Measurements from ENCODE around the gene MRPS6.

Gene MRPS6

DNA sequence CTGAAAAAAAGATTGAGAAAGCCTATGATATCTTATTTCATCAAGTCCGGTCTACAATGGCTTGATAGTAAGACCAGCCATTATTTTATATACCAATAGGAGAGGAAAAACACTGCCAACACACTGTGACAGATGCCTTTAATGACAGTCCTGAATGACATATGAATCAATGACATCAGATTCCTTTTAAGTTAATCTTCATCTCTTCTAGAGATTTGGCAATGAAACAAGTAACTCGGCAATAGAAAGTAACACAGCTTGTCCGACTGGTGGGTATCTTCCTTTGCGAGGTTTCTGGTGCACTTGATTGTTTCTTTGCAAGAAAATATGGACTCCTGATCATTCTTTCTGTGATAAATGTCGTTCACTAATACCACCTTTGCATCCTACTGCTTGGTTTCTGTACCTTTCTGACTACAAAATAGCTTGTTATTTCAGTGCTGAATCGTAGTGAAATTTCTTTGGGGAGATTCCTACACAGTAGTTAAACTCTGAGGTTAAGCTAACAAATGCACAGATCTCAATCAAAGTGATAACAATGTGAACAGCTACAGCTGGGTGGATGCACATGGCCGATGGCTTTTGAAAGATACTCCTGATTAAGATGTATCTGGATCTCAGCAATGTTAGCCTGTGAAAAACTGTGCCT is 104.7 kb downstream of the MRPS6 start:
- no peak for DNase-seq (ENCODE audit: low read depth in 2 of 3, low spot score in 1 of 3)

- DNase-seq (ENCODE audit: low read depth in 2 of 3, low spot score in 1 of 3) = no peak
Measured at GRCh38 chr21:34179204-34179935, 106.0 kb downstream of the MRPS6 start.

DNA sequence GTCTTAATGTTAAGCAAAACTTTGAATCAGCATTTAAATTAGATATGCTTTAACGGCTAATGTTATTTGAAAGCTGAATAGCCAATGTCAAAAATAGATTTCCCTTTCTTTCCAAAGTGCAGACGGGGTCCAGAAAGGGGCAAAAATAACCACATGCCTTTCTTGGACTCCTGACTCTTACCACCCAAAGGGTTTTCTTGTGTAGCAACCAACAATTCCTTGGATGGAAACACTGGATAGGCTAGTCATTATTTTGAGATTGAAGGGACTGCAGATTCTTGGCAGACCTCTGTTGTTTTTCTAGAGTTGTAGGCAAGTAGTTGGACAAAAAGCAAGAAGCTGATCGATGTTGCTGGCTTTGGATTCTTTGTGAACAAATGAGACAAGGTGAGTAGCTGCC is 107.0 kb downstream of the MRPS6 start:
- no peak for DNase-seq (ENCODE audit: low read depth in 2 of 3, low spot score in 1 of 3)

DNA sequence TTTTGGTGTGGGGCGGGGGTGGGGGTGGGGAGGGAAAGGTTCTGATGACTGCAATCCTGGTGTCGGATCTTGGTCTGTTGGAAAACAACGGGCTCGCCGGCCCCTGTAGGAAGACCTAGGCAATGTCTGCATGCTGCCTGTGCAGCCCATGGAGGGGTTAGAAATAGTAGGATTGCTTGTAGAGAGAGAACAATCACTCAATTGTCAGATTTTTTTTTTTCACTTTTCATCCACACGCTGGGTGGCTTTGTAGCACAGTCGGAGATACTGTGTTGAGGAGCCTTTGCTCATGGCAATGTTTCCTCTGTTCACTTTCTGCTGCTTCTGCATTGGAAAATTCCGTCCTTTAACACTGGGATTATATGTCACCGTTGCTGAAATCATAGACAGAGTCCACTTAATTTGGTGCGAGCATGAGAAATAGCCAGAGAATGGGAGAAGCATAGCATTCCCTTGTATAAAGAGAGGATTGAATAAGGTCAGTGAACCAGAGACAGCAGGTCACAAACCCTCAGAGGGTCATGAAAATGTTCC is 107.5 kb downstream of the MRPS6 start:
- no peak for DNase-seq (ENCODE audit: low read depth in 2 of 3, low spot score in 1 of 3)

DNA sequence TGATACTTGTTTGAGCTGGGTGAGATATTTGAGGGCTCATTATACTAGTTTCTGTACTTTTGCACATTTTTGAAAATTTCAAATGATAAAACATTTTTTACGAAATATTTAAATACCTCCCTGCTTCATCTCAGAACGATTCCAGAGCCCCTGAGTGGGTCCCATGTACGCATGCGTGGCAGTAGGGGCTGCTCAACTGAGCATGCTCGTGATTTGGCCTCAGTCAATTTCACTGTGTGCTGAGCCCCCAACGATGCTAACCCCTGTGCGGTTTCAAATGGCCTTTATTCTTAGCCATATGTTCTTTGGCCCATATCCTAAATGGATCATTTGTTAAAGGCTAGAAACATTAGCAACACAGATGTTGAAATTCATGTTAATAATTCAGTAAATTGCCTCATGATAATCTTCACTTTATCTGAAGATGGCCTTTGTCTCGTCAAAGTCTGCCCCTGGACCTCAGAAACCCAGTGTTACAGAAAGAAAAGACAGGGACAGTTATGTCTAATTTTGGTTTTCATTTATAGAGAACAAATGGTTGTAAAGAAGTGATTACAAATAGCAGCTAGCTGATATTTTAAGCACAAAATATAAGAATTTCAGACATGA is 108.2 kb downstream of the MRPS6 start:
- no peak for DNase-seq (ENCODE audit: low read depth in 2 of 3, low spot score in 1 of 3)

GRCh38 chr21:34182436-34182835 is 109.1 kb downstream of the MRPS6 start:
- DNase-seq (ENCODE audit: low read depth in 2 of 3, low spot score in 1 of 3) = no peak

- no peak for DNase-seq (ENCODE audit: low read depth in 2 of 3, low spot score in 1 of 3)
Measured at GRCh38 chr21:34183331-34183928, 110.1 kb downstream of the MRPS6 start.

DNA sequence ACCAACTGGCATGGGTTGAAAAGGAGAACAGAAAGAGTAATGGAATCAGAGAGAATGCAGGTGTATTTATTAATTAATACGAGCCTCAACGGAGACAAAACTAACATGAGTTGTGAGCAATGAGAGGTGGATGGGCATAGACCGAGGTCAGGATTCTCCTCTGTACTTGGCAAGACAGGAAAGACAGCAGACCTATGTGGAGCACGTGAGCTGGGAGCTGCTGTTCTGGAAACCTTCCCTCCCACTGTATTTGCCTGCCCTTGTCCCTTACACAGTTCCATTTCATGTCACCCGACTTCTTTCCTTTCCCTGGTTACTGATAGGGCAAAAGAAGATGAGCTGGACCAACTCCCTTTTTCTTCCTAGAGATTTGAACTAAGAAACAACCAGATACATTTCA is 110.9 kb downstream of the MRPS6 start:
- DNase-seq (ENCODE audit: low read depth in 2 of 3, low spot score in 1 of 3) = no peak

DNA sequence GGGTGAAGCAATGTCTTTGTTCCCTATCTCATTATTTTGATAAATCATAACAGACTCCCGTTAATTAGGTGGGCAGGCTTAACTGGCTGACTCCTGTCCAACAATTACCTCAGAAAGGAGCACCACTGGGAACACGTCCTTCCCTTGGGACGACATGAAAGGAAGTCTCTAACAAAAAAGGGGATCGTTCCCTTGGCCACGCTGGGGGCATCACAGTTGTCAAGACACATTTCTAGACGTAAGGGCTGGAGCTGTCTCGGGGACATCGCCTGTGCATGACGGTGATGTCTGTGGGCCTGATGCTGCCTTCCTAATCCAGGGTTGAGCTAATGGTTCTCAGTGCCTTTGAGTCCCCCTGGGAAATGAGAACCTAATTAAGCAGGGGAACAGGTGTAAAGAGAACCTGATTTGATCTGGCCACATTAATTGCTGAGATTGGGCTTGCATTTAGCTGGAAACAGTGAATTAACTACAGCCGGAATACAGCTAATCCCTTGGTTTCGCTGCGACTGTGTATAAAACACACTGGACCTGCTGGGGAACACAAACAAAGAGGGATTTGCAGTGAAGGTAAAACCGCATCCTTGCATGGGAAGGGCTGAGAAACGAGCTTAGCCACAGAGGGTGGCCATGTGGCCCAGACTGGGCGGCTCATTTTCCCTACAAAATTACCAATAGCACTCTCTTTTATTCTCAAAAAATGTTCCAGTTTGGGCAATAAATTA is 111.8 kb downstream of the MRPS6 start:
- DNase-seq (ENCODE audit: low read depth in 2 of 3, low spot score in 1 of 3) = no peak

GRCh38 chr21:34186109-34186719 is 112.8 kb downstream of the MRPS6 start:
- no peak for DNase-seq (ENCODE audit: low read depth in 2 of 3, low spot score in 1 of 3)

GRCh38 chr21:34187935-34188334 is 114.6 kb downstream of the MRPS6 start:
- no peak for DNase-seq (ENCODE audit: low read depth in 2 of 3, low spot score in 1 of 3)

- DNase-seq (ENCODE audit: low read depth in 2 of 3, low spot score in 1 of 3) = no peak
Measured at GRCh38 chr21:34189506-34189905, 116.1 kb downstream of the MRPS6 start.

- DNase-seq (ENCODE audit: low read depth in 2 of 3, low spot score in 1 of 3) = no peak
Measured at GRCh38 chr21:34190576-34191321, 117.4 kb downstream of the MRPS6 start.

DNA sequence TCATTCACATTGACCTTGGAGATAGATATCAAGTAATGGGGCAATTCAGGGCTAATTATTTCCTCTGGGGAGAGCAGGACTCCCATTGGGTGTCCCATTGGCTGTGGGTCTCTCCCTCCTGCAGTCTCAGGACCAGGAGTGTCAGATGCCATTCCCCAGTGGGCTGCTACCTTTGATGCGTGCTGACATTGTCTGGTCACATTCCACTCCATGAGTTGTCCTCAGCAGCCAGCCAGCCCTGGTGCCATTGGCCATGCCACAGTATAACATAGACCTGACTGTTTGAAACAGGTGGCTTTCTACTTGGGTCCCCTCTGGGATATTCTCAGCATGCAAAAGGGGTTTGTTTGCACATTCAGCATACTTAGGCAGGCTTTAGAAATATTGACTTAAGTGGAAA is 118.5 kb downstream of the MRPS6 start:
- DNase-seq (ENCODE audit: low read depth in 2 of 3, low spot score in 1 of 3) = no peak

Measured in stimulated activated CD4-positive, alpha-beta T cell treated with anti-CD3 and anti-CD28 coated beads, Interleukin-12 subunit alpha, Interleukin-12 subunit beta, amount 100 ng/mL, for 48 hours (primary cell).